Activated CD4-positive, alpha-beta T cell treated with anti-CD3 and anti-CD28 coated beads for 48 hours (primary cell): ENCODE data around the gene SLC6A19.

Experiments
- DNase-seq: peaks from one replicate; pipeline ENCODE4 v3.0.0-alpha.2; 2020

The SLC6A19 gene

DNA sequence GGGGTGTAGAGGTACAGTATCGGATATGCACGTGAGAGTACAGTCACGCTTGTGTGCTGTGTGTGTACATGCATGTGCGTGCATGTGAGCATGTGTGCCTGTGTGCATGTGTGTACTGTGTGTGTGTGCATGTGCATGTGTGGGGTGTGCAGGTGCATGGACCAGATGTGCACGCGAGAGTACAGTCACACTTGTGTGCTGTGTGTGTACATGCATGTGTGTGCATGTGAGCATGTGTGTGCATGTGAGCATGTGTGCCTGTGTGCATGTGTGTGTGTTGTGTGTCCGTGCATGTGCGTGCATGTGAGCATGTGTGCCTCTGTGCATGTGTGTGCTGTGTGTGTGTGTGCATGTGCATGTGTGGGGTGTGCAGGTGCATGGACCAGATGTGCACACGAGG is 10.3 kb downstream of the SLC6A19 start:
- no peak for DNase-seq

- no peak for DNase-seq
Observed at GRCh38 chr5:1212271-1212670, 10.9 kb downstream of the SLC6A19 start.

- DNase-seq = no peak
Observed at GRCh38 chr5:1212881-1213280, 11.5 kb downstream of the SLC6A19 start.

DNA sequence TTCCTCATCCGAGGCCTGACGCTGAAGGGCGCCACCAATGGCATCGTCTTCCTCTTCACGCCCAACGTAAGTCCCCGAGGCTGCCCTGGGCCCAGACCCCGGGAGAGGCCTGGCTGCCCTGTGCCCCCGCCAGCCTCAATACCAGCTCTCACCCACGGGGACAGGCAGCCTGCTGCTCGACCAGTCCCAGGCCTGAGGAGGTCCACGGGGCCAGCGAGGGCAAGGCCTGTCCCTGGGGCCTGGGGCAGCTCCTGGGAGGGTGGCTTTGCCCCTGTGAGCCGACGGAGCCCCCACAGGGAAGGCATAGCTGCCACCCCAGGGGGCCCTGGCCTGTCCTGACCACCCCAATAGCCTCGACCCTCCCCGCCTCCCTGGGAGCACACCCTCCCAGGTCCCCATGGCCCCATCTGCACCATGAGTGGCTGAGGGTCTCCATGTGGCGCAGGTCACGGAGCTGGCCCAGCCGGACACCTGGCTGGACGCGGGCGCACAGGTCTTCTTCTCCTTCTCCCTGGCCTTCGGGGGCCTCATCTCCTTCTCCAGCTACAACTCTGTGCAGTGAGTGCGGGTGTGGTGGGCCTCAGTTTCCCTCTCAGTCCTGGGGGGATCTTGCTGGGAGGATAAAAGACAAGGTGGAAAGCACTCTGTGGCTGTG is 12.2 kb downstream of the SLC6A19 start:
- no peak for DNase-seq

- no peak for DNase-seq
Observed at GRCh38 chr5:1214163-1214935, 13.0 kb downstream of the SLC6A19 start.

- no peak for DNase-seq
Observed at GRCh38 chr5:1214936-1215220, 13.5 kb downstream of the SLC6A19 start.

GRCh38 chr5:1215320-1216096 is 14.1 kb downstream of the SLC6A19 start:
- no peak for DNase-seq

GRCh38 chr5:1216211-1216917 is 15.0 kb downstream of the SLC6A19 start:
- no peak for DNase-seq

- no peak for DNase-seq
Observed at GRCh38 chr5:1216918-1217295, 15.5 kb downstream of the SLC6A19 start.

DNA sequence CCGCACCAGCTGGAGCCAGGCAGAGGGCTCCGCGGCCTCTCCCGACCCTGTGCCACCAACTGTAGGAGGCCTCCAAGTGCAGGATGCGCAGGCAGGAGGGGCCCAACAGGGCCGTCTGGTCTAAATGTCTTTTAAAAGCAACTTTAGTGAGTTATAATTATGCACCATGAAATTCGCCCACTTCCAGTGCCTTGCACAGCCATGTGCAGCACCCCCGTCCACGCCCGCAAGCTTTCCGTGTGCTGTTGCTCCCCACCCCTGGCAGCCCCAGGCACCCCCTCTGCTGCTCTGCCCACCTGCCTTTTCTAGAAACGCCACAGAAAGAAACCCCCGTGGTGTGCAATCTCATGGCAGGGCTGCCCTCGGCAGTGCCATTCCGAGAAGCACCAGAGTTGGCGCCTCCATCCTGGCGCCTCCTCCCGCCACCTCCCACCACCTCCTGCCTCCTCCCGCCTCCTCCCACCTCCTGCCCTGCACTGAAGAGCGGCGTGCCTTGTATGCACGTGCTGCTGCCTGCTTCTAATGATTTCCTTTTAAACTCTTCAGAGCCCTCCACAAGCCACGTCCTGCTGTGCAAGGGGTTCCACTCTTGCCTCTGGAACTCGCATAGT is 16.3 kb downstream of the SLC6A19 start:
- no peak for DNase-seq

- no peak for DNase-seq
Observed at GRCh38 chr5:1218351-1219080, 17.1 kb downstream of the SLC6A19 start.

- no peak for DNase-seq
Observed at GRCh38 chr5:1219098-1219767, 17.8 kb downstream of the SLC6A19 start.

- no peak for DNase-seq
Observed at GRCh38 chr5:1219768-1220100, 18.3 kb downstream of the SLC6A19 start.

- DNase-seq = no peak
Observed at GRCh38 chr5:1220351-1220750, 19.0 kb downstream of the SLC6A19 start.

GRCh38 chr5:1220831-1221230 is 19.4 kb downstream of the SLC6A19 start:
- no peak for DNase-seq

GRCh38 chr5:1221721-1222120 is 20.3 kb downstream of the SLC6A19 start:
- no peak for DNase-seq

DNA sequence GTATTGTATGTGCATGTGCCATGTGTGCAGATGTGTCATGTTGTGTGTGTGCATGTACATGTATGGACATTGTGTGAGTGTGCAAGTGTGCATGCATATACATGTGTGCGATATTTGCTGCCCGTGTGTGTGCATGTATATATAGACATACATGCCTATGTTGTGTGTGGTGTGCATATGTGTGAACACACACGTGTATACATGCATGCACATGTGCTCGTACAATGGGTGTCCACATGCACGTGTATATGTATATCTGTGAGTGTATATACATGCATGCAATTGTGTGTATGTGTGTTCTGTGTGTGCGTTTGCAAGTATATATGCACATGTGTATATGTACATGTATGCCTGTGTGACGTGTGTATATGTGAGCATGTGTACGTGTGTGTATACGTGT is 20.8 kb downstream of the SLC6A19 start:
- no peak for DNase-seq

DNA sequence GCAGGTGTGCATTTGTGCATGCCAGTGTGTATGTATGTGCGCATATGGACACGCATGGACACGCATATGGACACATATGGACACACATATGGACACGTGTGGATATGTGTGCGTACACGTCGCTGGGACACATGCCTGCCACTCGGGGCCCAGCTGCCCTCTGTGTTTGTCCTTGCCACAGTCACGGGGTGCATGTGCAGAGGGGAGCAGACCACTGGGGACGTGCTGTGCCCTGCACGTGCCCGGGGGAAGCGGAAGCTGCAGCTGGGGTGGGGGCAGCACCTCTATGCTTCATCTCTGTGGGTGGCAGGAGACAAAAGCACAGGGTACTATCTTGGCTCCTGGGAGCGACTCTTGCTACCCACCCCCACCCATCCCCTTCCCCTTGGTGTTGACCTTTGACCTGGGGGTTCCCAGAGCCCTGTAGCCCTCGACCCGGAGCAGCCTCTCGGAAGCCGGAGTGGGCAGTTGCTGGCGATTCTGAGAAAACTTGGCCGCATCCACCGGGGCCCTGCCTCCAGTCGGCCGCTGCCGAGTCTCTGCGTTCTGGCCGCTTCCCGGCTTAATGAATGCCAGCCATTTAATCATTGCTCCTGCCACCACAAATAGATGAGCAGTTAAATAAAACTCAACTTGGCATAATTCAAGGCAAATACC is 21.4 kb downstream of the SLC6A19 start:
- no peak for DNase-seq

GRCh38 chr5:1223278-1223670 is 21.9 kb downstream of the SLC6A19 start:
- DNase-seq = no peak

- DNase-seq = no peak
Observed at GRCh38 chr5:1224631-1225030, 23.2 kb downstream of the SLC6A19 start.

- DNase-seq = no peak
Observed at GRCh38 chr5:1225081-1225480, 23.7 kb downstream of the SLC6A19 start, which contains the start of gene SLC6A18. TSS of gene SLC6A18 (plus strand) at chr5:1225381. CDS start at chr5:1225478, 97 bp downstream.
